NCI-H2107 treated with DMSO at 0.1 percent for 48 hours (cell line): ENCODE measurements around the gene BAZ1A.
"Not testable (repeated sequence)": the region's sequence is repeated elsewhere in the genome, so short reads cannot be mapped to it uniquely, and the experiment has no call there.

ENCODE experiments used
- DNase-seq: peaks from one replicate; lab custom pipeline; 2025; ENCODE audit not compliant: unreplicated experiment; lab: John Stamatoyannopoulos, UW

Gene BAZ1A

DNA sequence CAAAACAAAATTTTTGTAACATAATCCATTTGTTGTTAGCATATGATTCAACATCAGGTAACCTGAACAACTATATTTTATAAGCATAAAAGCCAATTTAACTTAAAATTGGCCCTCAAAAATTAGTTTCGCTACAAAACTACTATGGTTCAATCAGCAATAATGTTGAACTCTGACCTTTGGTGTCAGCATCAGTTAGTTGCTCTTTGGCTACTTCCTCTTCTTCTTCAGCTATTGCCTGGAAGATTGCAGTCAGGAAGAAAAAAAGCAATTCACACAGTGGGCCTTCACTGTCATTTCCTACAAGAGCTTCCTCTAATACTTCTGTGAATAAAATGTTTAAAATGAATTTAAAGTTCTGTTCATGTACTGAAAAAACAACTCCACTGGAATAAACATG lies 82.6 kb downstream of the BAZ1A start:
- DNase-seq, result no peak

DNA sequence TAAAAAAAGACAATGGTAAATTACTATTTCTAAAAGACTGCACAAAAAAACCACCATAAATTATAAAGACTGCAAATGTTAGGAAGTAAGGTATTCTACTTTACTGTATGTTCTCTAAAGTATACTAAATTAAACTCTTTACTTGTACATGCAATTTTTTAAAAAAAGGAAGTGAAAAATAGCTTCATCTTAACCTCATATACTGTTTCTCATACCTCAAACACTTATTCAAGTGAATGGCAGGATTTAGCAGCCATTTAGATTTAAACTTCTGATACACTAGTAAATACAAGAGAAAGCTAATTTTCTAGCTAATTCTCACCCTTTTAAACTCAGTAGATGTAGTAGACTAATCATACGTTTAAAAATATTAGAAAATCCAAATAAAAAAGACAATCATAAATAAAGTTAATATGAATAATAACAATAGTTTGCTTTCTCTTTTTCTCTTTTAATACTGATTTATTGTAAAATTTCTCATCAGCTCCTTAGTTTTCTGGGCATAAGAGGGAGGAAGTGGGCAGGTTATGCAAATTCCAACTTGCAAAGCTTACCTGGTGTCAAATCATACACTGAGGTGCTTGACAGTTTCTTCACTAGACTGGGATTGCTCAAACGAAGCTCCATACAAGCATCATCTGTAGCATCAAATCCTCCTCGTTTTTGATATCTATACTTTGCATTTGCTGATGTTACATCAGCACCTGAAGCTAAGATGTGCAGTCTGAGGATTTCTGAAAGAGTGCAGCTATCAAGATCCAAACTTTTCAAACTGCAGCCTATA lies 89.7 kb downstream of the BAZ1A start:
- DNase-seq, result no peak

DNA sequence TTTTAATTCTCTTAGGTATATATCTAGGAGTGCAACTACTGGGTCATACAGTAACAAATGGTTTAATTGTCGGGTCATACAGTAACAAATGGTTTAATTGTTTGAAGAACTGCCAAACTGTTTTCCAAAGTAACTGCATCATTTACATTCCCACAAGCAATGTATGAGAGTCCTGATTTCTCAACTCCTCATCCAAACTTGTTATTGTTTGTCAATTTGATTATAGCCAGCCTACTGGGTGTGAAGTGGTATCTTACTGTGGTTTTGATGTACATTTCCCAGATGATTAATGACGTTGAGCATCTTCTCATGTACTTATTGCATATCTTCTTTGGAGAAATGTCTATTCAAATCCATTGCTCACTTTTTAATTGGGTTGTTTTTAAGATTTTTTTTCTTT lies 93.1 kb downstream of the BAZ1A start:
- no peak for DNase-seq

DNA sequence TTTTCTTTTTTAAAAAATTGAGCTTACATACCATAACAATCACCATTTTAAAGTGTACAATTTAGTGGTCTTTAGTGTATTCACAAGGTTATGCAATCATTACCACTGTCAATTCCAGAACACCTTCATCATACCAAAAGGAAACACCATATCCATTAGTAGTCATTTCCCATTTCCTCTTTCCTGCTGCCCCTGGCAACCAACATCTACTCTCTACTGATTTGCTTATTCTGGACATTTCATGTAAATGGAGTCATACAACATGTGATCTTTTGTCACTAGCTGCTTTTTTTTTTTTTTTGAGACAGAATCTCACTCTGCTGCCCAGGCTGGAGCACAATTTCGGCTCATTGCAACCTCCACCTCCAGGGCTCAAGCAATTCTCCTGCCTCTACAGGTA lies 93.9 kb downstream of the BAZ1A start:
- DNase-seq, result no peak

DNA sequence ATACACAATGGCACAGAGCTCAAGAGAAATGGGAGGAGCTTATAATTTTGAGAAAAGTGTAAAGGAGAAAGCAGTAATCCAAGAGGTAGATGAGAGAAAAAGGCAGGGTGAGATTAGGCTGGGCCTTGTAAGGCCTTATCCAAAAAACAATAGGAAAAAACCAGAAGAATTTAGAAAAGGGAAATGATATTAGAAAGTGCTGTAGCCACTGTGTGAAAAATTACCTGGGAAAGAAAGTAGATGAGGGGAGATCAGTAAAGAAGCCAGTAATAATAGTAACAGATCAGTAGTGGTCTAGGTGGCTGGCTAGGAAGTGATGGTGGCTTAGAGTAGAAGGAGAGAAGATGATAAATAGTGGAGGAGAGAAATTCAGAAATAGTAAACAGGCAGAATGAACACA lies 94.5 kb downstream of the BAZ1A start:
- DNase-seq, result no peak

DNA sequence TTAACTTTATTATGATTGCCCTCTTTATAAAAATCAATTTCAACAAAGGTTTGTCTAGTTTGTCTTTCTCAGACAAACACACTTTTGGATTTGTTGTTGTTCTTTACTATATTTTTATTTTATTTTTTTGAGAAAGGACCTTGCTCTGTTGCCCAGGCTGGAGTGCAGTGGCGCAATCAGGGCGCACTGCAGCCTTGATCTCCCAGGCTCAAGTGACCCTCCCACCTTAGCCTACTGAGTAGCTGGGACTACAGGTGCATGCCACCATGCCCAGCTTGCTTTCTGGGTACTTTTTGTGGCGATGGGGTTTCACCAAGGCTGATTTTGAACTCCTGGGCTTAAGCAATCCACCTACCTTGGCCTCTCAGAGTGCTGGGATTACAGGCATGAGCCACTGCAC lies 96.4 kb downstream of the BAZ1A start:
- DNase-seq, result no peak

DNA sequence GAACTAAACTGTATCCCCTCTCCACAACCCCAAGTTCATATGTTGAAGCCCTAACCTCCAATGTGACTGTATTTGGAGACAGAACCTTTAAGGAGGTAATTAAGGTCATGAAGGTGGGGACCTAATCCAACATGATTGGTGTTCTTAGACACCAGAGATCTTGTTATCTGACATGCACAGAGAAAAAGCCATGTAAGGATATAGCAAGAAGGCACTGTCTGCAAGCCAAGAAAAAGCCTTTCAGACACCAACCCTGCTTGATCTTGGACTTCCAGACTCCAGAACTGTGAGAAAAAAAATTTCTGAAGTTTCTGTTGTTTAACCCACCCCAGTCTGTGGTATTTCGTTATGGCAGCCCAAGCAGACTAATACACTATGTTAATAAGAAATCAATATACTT lies 98.5 kb downstream of the BAZ1A start:
- DNase-seq, result no peak

DNA sequence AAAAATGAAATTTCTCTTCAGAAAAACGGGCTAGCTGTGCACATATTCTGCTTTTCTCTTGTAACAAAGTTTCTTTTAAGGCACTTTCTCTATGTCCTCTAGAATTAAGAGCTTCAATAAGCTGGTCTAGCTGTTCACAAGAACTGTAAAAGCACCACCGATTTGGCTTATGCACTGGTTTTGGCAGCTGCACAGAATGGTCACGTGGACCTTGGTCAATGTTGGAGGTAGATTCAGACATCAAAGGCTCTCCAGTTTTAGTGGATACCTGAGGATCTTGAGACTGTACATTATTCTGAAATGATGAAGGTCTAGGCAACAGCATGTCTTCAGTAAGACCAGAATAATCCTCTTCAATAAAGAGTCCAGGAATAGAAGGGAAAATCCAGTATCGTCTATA lies 99.2 kb downstream of the BAZ1A start:
- no peak for DNase-seq

DNA sequence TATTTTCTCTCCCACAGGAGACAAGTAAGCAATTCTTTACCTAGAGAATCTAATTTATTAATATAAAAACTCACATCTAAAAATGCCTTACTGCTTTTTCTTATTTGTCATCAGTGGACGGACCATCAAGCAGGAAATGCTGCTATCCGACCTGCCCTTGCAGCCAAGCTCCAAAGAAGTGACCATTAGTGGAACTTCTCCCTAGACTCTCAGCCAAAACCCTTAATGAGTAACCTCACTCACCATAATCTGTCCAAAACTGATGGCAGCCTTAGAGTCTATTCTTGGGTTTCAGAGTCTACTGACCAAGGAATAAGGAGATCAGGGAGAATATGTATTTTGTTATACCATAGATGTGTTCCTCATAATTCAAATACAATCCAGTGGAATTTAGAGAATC lies 99.8 kb downstream of the BAZ1A start:
- no peak for DNase-seq

DNA sequence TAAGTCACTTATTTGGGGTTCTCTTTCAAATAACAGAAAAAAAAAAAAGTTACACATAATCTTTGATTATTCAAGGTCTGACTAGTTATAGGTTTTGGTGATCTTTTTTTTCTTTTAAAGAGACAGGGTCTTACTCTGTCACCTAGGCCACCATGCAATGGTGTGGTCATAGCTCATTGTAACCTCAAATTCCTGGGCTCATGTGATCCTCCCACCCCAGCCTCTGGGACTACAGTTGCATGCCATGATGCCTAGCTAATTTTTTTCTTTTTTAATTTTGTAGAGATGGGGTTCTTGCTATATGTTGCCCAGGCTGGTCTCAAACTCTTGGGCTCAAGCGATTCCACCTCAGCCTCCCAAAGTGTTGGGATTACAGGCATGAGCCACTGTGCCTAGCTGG lies 104.3 kb downstream of the BAZ1A start:
- DNase-seq, result no peak

DNA sequence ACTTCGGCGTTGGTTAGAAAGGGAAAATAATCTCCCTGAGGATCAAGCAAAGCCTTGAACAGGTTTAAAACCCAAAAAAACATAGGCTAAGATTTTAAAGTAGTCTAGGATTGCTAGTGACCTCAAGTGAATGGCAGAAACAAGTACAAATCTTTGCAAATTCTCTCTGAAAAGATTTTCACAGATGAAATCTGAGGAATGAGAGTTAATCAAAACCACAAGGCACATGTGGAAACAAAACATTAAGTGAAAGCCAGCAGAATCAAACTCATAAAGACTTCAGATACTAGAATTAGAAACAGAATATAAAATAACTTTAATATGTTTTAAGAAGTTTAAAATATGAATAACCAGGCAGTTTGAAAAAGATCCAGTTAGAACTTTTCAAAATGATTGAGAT lies 108.6 kb downstream of the BAZ1A start:
- DNase-seq, result no peak

DNA sequence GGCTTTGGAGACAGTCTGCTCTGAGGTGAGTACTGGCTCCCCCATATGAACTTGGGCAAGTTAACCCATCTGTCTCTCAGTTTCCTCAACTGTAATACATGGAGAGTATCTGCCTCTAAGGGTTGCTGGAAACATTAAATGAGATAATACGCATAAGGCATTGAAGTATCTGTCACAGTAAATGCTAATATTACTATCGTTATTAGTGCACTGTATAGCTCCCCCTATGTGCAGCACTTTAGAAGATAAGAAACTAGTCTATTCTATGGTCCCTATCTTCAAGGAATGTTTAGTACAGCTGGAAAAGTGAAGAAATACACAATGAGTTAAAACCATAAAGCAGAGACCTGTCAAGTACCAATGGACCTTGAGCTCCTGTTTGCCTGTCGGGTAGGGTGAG lies 109.1 kb downstream of the BAZ1A start:
- no peak for DNase-seq

DNA sequence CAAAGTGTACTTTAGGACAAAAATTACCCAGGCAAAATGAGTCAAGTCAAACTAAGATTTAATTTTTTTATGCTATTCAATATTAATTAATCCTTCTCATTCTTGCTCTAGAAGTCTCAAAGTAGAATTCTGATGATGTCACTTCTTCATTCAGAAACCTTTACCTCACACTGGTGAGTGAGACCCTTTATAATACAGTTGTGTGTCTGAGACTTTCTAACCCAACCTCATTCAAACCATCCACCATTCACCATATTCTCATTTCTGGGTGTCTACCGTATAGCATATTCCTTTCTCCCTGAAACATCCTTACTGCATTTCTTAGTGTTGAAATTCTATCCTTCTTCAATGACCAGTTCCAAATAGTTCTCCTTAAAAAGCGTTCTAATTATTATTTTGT lies 119.9 kb downstream of the BAZ1A start:
- DNase-seq, result no peak

DNA sequence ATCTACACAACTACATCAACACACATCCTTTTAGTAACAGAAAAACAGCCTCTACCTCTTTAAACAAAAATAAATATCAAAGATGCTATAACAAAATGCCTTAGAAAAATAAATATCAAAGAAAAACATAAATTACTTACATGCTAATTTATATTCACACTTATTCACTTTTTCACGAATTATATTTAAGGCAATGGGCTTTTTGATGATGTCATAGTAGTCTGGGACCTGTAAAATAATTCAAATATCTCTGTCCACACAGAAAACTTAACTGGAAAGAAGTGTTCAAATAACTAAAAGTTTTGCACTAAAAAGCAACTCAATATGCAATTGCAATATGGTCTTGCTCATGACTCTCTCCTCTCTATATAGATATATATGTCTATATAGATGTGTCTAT lies 120.5 kb downstream of the BAZ1A start:
- DNase-seq, result no peak

DNA sequence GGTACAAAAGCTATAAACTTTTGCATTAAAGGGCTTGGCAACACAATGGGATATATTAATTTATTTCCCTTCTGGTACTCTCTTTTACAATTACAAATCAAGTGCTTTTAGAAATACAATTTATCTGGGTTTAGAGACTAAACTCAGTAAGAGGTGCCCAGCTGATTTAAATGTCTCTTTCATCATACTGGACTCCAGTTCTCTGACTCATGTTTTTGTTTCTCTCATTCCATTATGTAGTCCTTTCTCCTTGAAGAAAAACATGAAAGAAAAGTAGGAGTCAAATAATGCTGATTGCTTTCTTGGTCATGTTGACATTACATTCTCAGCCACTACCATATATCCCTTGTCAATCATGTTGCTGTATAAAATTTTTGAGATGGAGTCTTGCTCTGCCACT lies 124.5 kb downstream of the BAZ1A start:
- DNase-seq, result no peak

DNA sequence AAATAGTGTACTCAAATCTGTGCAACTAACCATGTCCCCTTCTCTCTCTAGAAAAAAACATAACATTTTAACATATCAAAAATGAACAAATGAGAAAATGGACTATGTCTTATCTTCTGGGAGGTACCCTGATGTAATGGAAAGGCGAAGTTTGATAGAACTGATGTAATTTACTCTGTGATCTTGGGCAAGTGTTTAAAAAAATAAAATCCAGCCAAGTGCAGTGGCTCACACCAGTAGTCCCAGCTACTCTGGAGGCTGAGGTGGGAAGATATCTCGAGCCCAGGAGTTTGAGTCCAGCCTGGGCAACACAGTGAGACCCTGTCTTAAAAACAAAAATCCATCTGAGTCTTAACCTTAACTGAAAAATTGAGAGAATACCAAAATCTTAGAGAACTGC lies 124.9 kb downstream of the BAZ1A start:
- DNase-seq, result no peak

DNA sequence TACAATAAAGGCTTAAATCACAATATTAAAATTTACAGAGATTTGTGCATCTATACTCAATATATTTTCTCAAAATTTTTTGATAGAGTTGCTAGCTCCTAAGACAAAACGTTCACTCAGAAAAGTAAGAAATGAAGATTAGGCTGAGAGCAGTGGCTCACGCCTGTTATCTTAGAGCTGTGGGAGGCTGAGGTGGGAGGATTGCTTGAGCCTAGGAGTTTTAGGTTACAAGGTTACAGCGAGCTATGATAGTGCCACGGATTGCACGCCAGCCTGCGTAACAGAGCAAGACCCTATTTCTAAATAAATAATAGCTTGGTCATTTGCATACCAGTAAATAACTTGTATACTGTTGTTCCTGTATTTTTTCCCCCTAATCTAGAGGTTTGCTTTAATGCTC lies 125.8 kb downstream of the BAZ1A start:
- DNase-seq, result no peak

DNA sequence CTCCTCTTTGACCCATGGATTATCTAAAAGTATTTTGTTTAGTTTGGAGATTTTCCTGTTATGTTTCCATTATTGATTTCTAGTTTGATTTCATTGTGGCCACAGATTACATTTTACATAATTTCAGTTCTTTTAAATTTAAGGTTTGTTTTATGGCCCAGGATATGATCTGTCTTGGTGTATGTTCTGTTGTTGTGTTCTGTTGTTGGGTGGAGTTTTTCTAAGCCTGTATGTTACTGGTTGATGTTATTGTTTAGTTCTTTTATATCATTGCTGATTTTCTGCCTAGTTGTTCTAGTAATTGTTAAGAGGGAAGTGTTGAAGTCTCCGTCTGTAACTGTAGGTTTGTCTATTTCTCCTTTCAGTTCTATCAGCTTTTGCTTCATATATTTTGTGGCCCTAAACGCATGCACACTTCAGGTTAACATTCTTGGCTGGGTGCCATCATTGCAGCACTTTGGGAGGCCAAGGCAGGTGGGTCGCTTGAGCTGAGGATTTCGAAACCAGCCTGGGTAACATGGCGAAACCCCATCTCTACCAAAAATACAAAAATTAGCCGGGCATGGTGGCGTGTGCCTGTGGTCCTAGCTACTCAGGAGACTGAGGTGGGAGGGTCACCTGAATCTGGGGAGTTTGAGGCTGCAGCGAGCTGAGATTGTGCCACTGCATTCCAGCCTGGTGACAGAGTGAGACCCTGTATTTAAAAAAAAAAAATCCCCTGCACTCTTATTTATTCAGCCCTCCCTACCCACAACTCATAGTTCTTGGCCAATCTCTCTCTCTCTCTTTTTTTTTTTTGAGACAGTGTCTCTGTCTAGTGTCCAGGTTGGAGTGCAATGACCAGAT lies 132.7 kb downstream of the BAZ1A start:
- no peak for DNase-seq

DNA sequence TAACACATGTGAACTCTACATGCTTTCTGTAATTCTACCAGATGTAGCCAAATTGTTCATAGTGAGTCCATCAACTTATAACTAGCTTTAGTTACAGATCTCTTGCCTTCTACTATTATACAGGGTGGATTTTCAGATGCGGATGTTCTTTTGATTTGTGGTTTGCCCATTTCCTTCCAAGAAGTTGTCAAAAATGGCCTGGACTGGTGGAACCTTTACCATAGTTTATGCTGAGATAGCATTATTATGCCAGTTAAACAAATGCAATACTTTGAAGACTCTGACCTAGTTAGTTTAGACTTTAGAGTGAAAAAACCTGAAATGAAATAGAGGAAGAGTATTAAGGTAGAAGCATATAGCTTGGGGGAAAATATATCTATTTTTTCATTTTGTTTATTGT lies 133.3 kb downstream of the BAZ1A start:
- no peak for DNase-seq

DNA sequence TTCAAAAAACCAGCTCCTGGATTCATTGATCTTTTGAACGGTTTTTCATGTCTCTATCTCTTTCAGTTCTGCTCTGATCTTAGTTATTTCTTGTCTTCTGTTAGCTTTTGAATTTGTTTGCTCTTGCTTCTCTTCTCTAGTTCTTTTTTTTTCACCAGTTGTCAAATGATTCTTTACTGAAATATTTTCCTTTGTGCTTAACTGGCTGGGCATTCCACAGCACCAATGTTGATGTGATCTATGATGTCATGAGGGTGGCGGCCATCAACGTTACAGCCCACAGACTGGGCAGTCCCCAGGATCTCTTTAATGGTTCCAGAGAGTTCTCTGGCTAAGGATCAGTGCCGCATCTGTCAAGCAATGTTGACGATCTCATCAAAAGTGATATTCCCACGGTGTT lies 135.0 kb downstream of the BAZ1A start:
- DNase-seq, result not testable (repeated sequence)

DNA sequence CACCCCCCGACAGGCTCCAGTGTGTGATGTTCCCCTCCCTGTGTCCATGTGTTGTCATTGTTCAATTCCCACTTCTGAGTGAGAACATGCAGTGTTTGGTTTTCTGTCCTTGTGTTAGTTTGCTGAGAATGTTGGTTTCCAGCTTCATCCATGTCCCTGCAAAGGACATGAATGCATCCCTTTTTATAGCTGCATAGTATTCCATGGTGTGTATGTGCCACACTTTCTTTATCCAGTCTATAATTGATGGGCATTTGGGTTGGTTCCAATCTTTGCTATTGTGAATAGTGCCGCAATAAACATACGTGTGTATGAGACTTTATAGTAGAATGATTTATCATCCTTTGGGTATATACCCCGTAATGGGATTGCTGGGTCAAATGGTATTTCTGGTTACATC lies 138.1 kb downstream of the BAZ1A start:
- not testable (repeated sequence) for DNase-seq

DNA sequence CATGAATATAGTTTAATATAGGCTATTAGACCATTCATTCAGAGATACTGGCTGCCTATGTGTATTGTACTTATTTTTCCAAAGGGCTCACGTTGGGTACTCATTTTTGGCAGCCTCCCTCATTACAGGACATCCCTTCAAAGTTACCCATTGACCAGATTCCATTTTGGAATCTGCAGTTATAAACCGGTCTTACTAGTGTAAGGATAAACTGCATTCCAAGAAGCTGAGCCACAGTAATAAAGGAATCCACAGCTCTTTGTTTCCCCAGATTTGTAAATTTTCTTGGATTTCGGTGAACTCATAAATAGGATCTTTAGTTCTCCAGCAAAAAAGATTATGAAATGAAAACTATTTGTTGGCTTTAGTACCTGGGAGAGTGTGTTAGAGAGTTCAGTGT lies 141.9 kb downstream of the BAZ1A start:
- no peak for DNase-seq

DNA sequence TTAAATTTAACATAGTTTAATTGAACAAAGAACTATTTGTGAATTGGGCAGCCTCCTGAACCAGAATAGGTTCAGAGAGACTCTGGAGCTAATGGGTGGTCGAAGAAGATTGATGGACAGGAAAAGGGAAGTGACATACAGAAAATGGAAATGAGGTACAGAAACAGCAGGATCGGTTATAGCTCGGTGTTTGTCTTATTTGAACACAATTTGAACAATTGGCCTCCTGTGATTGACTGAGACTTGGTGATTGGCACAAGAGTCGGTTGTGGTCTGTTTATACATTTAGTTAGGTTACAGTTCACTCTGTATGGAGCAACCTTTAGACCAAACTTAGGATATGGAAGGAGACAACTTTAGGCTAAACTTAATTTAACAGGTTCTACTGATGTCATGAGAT lies 142.4 kb downstream of the BAZ1A start:
- no peak for DNase-seq
